Type B pancreatic cell (in vitro differentiated cells): ENCODE data around the gene IRF4. TPM values are rescaled to one million over a fixed set of nuclear protein-coding genes. Genes with fewer than 3 reads are reported as not detected.

Experiments used
- DNase-seq: peaks from one replicate; pipeline ENCODE4 v3.0.0; 2021; ENCODE audit warnings: mixed read lengths; ENCODE audit not compliant: unreplicated experiment; ENCODE audit errors: extremely low spot score
- H3K27ac Mint-ChIP-seq: 2 replicates; pipeline ENCODE4 v1.8.0; 2021; ENCODE audit warnings: mild to moderate bottlenecking, mixed read lengths
- H3K27me3 Mint-ChIP-seq: 2 replicates; pipeline ENCODE4 v1.8.0; 2021; ENCODE audit warnings: mixed read lengths
- H3K36me3 Mint-ChIP-seq: 2 replicates; pipeline ENCODE4 v1.8.0; 2021; ENCODE audit warnings: mixed read lengths
- H3K4me1 Mint-ChIP-seq: one replicate; pipeline ENCODE4 v1.8.0; 2021; ENCODE audit warnings: mixed read lengths; ENCODE audit not compliant: unreplicated experiment
- H3K4me3 Mint-ChIP-seq: 2 replicates; pipeline ENCODE4 v1.8.0; 2021; ENCODE audit warnings: mild to moderate bottlenecking, mixed read lengths
- H3K9me3 Mint-ChIP-seq: 2 replicates; pipeline ENCODE4 v1.8.0; 2021; ENCODE audit warnings: mixed read lengths
- CTCF ChIP-seq: fragments of 200-600 bp; sonication (generic); conservative IDR thresholded peaks from 2 replicates; pipeline ENCODE4 v1.5.0; 2021; ENCODE audit warnings: antibody characterized with exemption, mild to moderate bottlenecking
- total RNA-seq: library from RNA; stranded (reverse); gene quantifications from 2 replicates; pipeline ENCODE4 v1.2.1, GENCODE V29; 2021; ENCODE audit warnings: low replicate concordance

The IRF4 gene
- total RNA-seq, 1 donor from 2014 or later: 1.7 TPM

DNA sequence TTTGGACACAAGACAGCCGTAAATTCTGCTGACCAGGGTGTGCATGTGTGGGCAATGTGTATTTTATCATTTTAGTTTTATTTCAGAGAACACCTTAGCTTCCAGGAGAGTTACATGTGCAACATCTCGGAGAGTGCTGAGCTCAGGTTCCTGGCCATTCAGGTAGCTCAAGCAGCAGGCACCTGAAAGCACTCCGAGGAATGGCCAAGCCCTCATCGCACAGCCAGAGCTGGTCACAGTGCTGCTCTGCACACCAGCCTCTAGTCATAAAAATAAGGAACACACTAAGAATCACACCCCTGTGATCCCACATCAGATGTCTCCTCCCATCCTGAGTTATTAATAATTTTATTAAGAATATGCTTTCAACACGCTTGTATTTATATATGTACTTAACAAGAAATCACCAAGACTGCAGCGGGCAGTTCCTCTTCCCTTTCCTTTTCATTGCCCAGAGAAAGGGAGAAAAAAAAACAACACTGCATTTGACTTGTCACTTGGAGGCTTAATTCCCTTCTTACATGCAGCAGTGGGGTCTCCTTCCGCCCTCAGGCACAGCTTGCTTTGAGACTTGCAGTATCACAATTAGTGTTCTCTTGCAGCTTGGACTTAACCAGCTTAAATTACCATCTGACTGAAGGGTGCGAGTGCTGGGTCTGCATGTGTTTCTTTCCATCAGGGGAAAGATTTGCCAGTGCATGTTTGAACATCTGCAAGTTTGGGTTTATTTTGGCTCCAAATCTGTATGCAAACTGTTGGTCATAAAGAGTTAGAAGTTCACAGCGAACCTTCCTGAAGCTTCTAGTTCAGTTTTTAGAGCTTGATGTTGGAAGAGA lies 36.0 kb upstream of the IRF4 start:
- no peak for DNase-seq
- H3K36me3 Mint-ChIP-seq: no peaks in the 10 kb centered on the region
- H3K4me3 Mint-ChIP-seq: no peak overlapping the region
- no peaks in the 10 kb centered on the region for H3K4me1 Mint-ChIP-seq
- H3K27ac Mint-ChIP-seq: no peak overlapping the region
- no peaks in the 10 kb centered on the region for H3K9me3 Mint-ChIP-seq
- no peak for TF ChIP-seq CTCF
- H3K27me3 Mint-ChIP-seq: no peaks in the 10 kb centered on the region

- H3K27me3 Mint-ChIP-seq: no peaks in the 10 kb centered on the region
- no peak overlapping the region for H3K27ac Mint-ChIP-seq
- TF ChIP-seq CTCF: no peak
- no peak overlapping the region for H3K4me3 Mint-ChIP-seq
- no peaks in the 10 kb centered on the region for H3K36me3 Mint-ChIP-seq
- no peaks in the 10 kb centered on the region for H3K4me1 Mint-ChIP-seq
- DNase-seq: no peak
- H3K9me3 Mint-ChIP-seq: no peaks in the 10 kb centered on the region
Observed at GRCh38 chr6:356828-357251, 34.7 kb upstream of the IRF4 start.

DNA sequence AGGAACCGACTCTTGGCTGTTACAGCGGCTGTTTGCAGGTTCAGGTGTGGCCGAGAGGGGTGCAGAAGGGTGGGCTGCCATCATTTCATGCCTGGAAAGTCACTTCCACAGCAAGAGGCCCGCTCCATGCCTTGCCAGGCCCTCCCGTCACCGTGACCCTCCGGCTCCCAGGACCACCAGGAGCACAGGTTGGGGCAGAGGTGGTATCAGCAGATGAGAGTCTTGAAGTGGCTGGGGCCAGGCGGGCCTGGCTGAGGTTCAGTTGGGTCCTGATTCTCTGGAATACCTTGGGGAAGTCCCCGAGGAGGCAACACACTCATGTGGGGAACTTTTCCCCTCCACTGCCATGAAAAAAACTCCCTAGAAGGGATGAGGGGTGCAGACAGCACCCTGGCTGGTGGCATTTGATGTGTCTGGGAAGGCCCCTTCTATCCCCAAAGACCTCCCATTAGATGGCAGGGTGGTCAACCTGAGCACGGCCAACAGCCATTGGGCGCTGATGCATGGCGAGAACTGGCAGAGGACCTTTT lies 34.2 kb upstream of the IRF4 start:
- H3K36me3 Mint-ChIP-seq: no peaks in the 10 kb centered on the region
- H3K4me1 Mint-ChIP-seq: no peaks in the 10 kb centered on the region
- TF ChIP-seq CTCF: no peak
- H3K27me3 Mint-ChIP-seq: no peaks in the 10 kb centered on the region
- no peak overlapping the region for H3K27ac Mint-ChIP-seq
- no peaks in the 10 kb centered on the region for H3K9me3 Mint-ChIP-seq
- DNase-seq: no peak
- H3K4me3 Mint-ChIP-seq: no peak overlapping the region

- no peak for DNase-seq
- Mint-ChIP-seq H3K9me3 (no peaks in the 10 kb centered on the region), H3K36me3 (no peaks in the 10 kb centered on the region), H3K27ac (no peak overlapping the region), H3K4me3 (no peak overlapping the region), H3K27me3 (no peaks in the 10 kb centered on the region), H3K4me1 (no peaks in the 10 kb centered on the region)
- TF ChIP-seq CTCF: no peak
Observed at GRCh38 chr6:357791-358341, 33.7 kb upstream of the IRF4 start.

DNA sequence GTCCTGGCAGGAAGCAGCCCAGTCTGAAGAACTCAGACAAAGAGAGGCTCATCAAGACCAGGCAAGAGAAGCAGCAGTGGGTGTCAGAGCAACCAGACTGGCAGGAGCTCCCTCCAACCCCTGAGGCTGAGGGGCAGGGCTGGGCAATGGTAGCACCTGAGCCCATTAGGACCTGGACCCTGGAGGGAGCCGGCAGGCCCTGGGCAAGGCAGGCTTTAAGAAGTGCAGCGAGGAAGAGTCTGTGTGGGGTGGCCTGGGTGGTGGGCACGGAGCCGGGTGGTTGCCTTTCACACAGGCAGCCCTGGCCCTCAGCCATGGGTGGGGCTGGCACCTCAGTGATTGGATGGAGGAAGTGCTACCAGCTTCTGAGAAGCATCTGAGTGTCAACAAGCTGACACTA lies 33.1 kb upstream of the IRF4 start:
- Mint-ChIP-seq H3K9me3 (no peaks in the 10 kb centered on the region), H3K36me3 (no peaks in the 10 kb centered on the region), H3K4me1 (no peaks in the 10 kb centered on the region), H3K27me3 (no peaks in the 10 kb centered on the region), H3K27ac (no peak overlapping the region), H3K4me3 (no peak overlapping the region)
- no peak for TF ChIP-seq CTCF
- no peak for DNase-seq
